GM18499 (cell line): ENCODE measurements around the gene PCDHGA12.
"Not testable (repeated sequence)": the region's sequence is repeated elsewhere in the genome, so short reads cannot be mapped to it uniquely, and the experiment has no call there.

Experiments used
- ATAC-seq: cut with Tn5 transposase; IDR thresholded peaks from one replicate; pipeline ENCODE4 v1.9.1; 2021; ENCODE audit warnings: moderate number of reproducible peaks; ENCODE audit not compliant: insufficient read depth, unreplicated experiment

Gene PCDHGA12

DNA sequence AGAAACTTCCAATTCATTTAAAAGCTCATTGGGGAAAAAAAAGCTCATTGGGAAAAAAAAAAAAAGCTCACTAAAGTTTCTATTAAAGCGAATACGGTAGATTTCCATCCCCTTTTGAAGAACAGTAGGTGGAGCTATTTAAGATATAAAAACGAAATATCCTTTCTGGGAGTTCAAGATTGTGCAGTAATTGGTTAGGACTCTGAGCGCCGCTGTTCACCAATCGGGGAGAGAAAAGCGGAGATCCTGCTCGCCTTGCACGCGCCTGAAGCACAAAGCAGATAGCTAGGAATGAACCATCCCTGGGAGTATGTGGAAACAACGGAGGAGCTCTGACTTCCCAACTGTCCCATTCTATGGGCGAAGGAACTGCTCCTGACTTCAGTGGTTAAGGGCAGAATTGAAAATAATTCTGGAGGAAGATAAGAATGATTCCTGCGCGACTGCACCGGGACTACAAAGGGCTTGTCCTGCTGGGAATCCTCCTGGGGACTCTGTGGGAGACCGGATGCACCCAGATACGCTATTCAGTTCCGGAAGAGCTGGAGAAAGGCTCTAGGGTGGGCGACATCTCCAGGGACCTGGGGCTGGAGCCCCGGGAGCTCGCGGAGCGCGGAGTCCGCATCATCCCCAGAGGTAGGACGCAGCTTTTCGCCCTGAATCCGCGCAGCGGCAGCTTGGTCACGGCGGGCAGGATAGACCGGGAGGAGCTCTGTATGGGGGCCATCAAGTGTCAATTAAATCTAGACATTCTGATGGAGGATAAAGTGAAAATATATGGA lies at the start of gene PCDHGA12:
TSS of gene PCDHGA12 (plus strand) at position 176 of the 782 bp plus-strand sequence. CDS start at position 429, 253 bp downstream.
- ATAC-seq = peak; percentile 86

DNA sequence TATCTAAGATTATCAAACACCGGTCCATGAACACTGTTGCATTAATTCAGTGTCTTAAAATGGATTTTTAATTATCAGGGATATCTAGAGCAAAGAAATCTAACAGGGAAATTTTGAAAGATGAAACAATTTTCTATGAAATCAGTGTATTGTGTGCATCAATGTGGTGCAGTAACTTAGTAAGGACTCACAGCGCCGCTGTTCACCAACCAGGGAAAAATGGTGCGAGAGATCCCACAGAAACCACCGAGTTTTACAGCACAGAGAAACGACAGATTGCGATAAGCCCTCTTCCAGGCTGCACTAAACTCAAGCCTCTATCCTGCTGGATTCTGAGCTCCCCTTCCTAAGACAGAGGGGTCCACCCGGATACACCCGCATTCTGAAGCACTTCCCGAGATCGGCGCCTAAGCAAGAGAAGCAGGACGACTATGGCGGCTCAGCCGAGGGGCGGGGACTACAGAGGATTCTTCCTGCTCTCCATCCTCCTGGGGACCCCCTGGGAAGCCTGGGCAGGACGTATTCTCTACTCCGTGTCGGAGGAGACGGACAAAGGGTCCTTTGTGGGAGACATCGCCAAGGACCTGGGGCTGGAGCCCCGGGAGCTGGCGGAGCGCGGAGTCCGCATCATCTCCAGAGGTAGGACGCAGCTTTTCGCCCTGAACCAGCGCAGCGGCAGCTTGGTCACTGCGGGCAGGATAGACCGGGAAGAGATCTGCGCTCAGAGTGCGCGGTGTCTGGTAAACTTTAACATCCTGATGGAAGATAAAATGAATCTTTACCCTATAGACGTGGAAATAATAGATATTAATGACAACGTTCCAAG lies 47.6 kb upstream of the PCDHGA12 start, which contains the start of gene PCDHGA7:
TSS of gene PCDHGA7 (plus strand) at position 274 of the 826 bp plus-strand sequence. CDS start at position 432, 158 bp downstream.
- no peak for ATAC-seq

DNA sequence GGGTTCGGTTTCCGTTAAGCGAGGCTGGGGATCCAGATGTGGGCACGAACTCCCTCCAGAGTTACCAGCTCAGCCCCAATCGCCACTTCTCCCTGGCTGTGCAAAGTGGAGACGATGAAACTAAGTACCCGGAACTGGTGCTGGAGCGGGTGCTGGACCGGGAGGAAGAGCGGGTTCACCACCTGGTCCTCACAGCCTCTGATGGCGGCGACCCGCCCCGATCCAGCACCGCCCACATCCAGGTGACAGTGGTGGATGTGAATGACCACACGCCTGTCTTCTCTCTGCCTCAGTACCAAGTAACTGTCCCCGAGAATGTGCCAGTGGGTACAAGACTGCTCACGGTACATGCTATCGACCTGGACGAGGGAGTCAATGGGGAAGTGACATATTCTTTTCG lies 47.0 kb upstream of the PCDHGA12 start:
- no peak for ATAC-seq

DNA sequence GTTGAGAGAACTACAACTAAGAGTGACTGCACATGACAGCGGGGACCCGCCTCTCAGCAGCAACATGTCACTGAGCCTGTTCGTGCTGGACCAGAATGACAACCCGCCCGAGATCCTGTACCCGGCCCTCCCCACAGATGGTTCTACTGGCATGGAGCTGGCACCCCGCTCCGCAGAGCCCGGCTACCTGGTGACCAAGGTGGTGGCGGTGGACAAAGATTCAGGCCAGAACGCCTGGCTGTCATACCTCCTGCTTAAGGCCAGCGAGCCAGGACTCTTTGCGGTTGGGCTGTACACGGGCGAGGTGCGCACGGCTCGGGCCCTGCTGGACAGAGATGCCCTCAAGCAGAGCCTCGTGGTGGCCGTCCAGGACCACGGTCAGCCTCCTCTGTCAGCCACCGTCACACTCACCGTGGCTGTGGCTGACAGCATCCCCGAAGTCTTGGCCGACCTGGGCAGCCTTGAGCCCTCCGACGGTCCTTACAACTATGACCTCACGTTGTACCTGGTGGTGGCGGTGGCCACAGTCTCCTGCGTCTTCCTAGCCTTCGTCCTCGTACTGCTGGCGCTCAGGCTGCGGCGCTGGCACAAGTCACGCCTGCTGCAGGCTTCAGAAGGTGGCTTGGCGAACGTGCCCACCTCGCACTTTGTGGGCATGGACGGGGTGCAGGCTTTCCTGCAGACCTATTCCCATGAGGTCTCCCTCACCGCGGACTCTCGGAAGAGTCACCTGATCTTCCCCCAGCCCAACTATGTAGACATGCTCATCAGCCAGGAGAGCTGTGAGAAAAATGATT lies 45.6 kb upstream of the PCDHGA12 start:
- no peak for ATAC-seq

DNA sequence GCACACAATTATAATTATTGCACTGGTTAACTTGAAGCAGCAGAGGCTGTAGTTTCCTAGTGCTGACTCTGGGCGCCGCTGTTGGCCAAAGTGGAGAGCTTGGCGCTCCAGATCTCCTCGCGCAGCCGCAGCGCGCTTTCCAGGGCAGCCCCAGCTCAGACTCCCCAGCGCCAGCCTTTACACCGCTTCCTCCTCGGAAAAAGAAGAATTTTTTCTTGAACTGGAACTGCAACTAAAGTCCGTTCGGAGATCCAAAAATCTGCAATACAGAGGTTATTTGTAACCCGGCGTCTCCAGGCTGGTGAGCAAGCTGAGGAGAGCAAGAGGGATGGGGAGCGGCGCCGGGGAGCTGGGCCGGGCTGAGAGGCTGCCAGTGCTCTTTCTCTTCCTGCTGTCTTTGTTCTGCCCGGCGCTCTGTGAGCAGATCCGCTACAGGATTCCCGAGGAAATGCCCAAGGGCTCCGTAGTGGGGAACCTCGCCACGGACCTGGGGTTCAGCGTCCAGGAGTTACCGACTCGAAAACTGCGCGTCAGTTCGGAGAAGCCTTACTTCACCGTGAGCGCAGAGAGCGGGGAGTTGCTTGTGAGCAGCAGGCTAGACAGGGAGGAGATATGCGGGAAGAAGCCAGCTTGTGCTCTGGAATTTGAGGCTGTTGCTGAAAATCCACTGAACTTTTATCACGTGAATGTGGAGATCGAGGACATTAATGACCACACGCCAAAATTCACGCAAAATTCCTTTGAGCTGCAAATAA lies 42.6 kb upstream of the PCDHGA12 start, which contains the start of gene PCDHGB4:
TSS of gene PCDHGB4 (plus strand) at position 142 of the 755 bp plus-strand sequence. CDS start at position 329, 187 bp downstream.
- ATAC-seq = not testable (repeated sequence)

DNA sequence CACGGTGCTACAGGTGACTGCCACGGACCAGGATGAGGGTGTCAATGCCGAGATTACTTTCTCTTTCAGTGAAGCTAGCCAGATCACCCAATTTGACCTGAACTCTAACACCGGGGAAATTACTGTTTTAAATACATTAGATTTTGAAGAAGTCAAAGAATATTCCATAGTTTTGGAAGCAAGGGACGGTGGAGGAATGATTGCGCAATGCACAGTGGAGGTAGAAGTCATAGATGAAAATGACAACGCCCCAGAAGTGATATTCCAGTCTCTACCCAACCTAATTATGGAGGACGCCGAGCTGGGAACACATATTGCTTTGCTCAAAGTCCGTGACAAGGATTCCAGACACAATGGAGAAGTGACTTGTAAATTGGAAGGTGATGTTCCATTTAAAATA lies 41.6 kb upstream of the PCDHGA12 start:
- ATAC-seq = no peak

DNA sequence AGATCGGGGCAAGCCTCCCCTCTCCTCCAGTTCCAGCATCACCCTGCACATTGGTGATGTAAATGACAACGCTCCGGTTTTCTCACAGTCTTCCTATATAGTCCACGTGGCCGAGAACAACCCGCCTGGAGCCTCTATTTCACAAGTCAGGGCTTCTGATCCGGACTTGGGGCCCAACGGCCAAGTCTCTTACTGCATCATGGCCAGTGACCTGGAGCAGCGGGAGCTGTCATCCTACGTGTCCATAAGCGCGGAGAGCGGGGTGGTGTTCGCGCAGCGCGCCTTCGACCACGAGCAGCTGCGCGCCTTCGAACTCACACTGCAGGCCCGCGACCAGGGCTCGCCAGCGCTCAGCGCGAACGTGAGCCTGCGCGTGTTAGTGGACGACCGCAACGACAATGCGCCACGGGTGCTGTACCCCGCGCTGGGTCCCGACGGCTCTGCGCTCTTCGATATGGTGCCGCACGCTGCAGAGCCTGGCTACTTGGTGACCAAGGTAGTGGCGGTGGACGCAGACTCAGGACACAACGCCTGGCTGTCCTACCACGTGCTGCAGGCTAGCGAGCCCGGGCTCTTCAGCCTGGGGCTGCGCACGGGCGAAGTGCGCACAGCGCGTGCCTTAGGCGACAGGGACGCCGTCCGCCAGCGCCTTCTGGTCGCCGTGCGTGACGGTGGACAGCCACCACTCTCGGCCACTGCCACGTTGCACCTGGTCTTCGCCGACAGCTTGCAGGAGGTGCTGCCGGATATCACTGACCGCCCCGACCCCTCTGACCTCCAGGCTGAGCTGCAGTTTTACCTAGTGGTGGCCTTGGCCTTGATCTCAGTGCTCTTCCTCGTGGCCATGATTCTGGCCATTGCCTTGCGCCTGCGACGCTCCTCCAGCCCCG lies 40.9 kb upstream of the PCDHGA12 start:
- no peak for ATAC-seq

DNA sequence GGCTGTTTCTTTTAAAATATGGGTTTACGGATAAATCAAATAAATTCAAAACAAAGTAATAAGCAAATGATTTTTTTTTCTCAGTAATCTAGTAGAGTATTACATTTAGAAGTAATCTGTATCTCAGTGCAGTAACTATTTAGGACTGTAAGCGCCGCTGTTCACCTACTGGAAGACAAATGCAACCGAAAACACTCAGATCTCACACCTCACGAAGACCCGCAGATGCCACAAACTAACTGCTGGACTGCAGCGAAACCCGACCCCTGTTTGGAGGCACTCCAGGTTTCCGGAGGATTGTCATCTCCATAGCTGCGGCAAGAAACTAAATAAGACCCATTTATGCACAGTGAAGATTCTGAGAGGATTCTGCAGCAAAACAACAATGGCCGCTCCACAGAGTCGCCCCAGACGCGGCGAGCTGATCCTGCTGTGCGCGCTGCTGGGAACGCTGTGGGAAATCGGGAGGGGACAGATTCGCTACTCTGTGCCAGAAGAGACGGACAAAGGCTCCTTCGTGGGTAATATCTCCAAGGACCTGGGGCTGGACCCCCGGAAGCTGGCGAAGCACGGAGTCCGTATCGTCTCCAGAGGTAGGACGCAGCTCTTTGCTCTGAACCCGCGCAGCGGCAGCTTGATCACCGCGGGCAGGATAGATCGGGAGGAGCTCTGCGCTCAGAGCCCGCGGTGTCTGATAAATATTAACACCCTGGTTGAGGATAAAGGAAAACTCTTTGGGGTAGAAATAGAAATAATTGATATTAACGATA lies 37.7 kb upstream of the PCDHGA12 start, which contains the start of gene PCDHGA8:
TSS of gene PCDHGA8 (plus strand) at position 205 of the 770 bp plus-strand sequence. CDS start at position 386, 181 bp downstream.
- no peak for ATAC-seq

DNA sequence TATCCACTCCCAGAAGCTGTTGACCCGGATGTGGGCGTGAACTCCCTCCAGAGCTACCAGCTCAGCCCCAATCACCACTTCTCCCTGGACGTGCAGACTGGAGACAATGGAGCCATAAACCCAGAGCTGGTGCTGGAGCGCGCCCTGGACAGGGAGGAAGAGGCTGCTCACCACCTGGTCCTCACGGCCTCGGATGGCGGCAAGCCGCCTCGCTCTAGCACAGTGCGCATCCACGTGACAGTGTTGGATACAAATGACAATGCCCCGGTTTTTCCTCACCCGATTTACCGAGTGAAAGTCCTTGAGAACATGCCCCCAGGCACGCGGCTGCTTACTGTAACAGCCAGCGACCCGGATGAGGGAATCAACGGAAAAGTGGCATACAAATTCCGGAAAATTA lies 37.0 kb upstream of the PCDHGA12 start:
- no peak for ATAC-seq

DNA sequence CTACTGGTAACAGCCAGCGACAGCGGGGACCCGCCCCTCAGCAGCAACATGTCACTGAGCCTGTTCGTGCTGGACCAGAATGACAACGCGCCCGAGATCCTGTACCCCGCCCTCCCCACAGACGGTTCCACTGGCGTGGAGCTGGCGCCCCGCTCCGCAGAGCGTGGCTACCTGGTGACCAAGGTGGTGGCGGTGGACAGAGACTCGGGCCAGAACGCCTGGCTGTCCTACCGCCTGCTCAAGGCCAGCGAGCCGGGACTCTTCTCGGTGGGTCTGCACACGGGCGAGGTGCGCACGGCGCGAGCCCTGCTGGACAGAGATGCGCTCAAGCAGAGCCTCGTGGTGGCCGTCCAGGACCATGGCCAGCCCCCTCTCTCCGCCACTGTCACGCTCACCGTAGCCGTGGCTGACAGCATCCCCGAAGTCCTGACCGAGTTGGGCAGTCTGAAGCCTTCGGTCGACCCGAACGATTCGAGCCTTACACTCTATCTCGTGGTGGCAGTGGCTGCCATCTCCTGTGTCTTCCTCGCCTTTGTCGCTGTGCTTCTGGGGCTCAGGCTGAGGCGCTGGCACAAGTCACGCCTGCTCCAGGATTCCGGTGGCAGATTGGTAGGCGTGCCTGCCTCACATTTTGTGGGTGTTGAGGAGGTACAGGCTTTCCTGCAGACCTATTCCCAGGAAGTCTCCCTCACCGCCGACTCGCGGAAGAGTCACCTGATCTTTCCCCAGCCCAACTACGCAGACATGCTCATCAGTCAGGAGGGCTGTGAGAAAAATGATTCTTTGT lies 35.7 kb upstream of the PCDHGA12 start:
- ATAC-seq = not testable (repeated sequence)

DNA sequence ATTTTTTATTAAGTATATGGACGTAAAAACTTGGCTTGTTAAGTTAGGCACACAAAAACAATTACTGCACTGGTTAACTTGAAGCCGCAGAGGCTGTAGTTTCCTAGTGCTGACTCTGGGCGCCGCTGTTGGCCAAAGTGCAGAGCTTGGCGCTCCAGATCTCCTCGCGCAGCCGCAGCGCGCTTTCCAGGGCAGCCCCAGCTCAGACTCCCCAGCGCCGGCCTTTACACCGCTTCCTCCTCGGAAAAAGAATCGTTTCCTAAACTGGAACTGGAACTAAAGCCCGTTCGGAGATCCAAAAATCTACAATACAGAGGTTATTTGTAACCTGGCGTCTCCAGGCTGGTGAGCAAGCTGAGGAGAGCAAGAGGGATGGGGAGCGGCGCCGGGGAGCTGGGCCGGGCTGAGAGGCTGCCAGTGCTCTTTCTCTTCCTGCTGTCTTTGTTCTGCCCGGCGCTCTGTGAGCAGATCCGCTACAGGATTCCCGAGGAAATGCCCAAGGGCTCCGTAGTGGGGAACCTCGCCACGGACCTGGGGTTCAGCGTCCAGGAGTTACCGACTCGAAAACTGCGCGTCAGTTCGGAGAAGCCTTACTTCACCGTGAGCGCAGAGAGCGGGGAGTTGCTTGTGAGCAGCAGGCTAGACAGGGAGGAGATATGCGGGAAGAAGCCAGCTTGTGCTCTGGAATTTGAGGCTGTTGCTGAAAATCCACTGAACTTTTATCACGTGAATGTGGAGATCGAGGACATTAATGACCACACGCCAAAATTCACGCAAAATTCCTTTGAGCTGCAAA lies 32.4 kb upstream of the PCDHGA12 start, which contains the start of gene PCDHGB5:
TSS of gene PCDHGB5 (plus strand) at position 192 of the 796 bp plus-strand sequence. CDS start at position 373, 181 bp downstream.
- ATAC-seq = peak; percentile 78

DNA sequence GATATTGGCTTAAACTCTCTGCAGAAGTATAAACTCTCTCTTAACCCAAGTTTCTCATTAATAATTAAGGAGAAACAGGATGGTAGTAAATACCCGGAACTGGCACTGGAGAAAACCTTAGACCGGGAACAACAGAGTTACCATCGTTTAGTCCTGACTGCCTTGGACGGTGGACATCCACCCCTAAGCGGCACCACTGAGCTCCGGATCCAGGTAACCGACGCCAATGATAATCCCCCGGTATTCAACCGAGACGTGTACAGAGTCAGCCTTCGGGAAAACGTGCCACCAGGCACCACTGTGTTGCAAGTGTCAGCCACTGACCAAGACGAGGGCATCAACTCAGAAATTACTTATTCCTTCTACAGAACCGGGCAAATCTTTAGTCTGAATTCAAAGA lies 31.7 kb upstream of the PCDHGA12 start:
- no peak for ATAC-seq

DNA sequence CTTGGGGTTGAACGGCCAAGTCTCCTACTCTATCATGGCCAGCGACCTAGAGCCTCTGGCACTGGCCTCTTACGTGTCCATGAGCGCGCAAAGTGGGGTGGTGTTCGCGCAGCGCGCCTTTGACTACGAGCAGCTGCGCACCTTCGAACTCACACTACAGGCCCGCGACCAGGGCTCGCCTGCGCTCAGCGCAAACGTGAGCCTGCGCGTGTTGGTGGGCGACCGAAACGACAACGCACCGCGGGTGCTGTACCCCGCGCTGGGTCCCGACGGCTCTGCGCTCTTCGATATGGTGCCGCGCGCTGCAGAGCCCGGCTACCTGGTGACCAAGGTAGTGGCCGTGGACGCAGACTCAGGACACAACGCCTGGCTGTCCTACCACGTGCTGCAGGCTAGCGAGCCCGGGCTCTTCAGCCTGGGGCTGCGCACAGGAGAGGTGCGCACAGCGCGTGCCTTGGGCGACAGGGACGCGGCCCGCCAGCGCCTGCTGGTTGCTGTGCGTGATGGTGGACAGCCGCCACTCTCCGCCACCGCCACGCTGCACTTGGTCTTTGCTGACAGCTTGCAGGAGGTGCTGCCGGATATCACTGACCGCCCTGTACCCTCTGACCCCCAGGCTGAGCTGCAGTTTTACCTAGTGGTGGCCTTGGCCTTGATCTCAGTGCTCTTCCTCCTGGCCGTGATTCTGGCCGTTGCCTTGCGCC lies 30.6 kb upstream of the PCDHGA12 start:
- no peak for ATAC-seq

DNA sequence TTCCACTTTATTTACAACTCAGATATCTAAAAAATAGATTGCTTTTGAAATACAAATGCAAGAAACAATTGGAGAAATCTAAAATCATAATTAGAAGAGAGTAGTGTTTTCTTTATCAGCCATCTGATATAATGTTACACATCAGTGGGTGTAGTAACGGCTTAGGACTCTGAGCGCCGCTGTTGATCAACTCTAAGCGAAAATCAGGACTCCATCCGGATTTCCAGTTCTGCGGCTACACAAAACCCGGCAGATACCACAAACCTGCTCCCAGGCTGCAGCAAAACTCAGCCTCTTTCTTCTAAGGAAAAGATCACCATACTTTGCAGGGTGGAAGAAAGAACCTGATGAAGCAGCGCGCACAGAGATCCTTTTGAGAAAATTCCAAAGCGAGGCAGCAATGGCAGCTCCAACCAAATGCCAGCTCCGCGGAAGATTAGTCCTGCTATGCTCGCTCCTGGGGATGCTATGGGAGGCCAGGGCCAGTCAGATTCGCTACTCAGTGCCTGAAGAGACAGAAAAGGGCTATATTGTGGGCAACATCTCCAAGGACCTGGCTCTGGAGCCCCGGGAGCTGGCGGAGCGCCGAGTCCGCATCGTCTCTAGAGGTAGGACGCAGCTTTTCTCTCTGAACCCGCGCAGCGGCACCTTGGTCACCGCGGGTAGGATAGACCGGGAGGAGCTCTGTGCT lies 27.6 kb upstream of the PCDHGA12 start, which contains the start of gene PCDHGA9:
TSS of gene PCDHGA9 (plus strand) at position 226 of the 691 bp plus-strand sequence. CDS start at position 401, 175 bp downstream.
- ATAC-seq = no peak

DNA sequence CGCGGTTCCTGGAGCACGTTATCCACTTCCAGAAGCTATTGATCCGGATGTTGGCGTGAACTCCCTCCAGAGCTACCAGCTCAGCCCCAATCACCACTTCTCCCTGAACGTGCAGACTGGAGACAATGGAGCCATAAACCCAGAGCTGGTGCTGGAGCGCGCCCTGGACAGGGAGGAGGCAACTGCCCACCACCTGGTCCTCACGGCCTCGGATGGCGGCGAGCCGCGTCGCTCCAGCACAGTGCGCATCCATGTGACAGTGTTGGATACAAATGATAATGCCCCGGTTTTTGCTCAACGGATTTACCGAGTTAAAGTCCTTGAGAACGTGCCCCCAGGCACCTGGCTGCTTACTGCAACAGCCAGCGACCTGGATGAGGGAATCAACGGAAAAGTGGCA lies 26.9 kb upstream of the PCDHGA12 start:
- ATAC-seq = no peak
